Activated T-cell treated with anti-CD3 and anti-CD28 coated beads for 4 hours (primary cell): ENCODE data around the gene ERMARD.
"Not testable (repeated sequence)": the region's sequence is repeated elsewhere in the genome, so short reads cannot be mapped to it uniquely, and the experiment has no call there.

Experiments used
- DNase-seq: peaks from one replicate; pipeline ENCODE4 v3.0.0-alpha.2; 2020

ERMARD gene

GRCh38 chr6:169738204-169738975, 13.0 kb upstream of the ERMARD start:
- no peak for DNase-seq

- no peak for DNase-seq
Observed at GRCh38 chr6:169738976-169739529, 12.4 kb upstream of the ERMARD start.

- DNase-seq, result no peak
Observed at GRCh38 chr6:169741344-169741743, 10.1 kb upstream of the ERMARD start.

GRCh38 chr6:169745405-169745804, 6.0 kb upstream of the ERMARD start:
- DNase-seq, result no peak

- DNase-seq, result no peak
Observed at GRCh38 chr6:169746556-169746955, 4.9 kb upstream of the ERMARD start.

- no peak for DNase-seq
Observed at GRCh38 chr6:169752074-169752623, 727 bp downstream of the ERMARD start.

- no peak for DNase-seq
Observed at GRCh38 chr6:169755162-169755561, 3.7 kb downstream of the ERMARD start.

- DNase-seq, result no peak
Observed at GRCh38 chr6:169763308-169763707, 11.9 kb downstream of the ERMARD start.

GRCh38 chr6:169763881-169764280, 12.5 kb downstream of the ERMARD start:
- DNase-seq, result no peak

GRCh38 chr6:169765789-169766188, 14.4 kb downstream of the ERMARD start:
- DNase-seq, result not testable (repeated sequence)

- DNase-seq, result no peak
Observed at GRCh38 chr6:169766232-169766631, 14.8 kb downstream of the ERMARD start.

- DNase-seq, result no peak
Observed at GRCh38 chr6:169766921-169767736, 15.7 kb downstream of the ERMARD start.

- DNase-seq, result no peak
Observed at GRCh38 chr6:169774347-169774746, 22.9 kb downstream of the ERMARD start.

- DNase-seq, result no peak
Observed at GRCh38 chr6:169775321-169775720, 23.9 kb downstream of the ERMARD start.

GRCh38 chr6:169776379-169776778, 25.0 kb downstream of the ERMARD start:
- DNase-seq, result no peak

- no peak for DNase-seq
Observed at GRCh38 chr6:169777896-169778295, 26.5 kb downstream of the ERMARD start.

GRCh38 chr6:169778646-169779045, 27.2 kb downstream of the ERMARD start:
- no peak for DNase-seq

- DNase-seq, result no peak
Observed at GRCh38 chr6:169779092-169779815, 27.8 kb downstream of the ERMARD start.

- no peak for DNase-seq
Observed at GRCh38 chr6:169779896-169780295, 28.5 kb downstream of the ERMARD start.

GRCh38 chr6:169780571-169781091, 29.2 kb downstream of the ERMARD start:
- DNase-seq, result no peak

- DNase-seq, result no peak
Observed at GRCh38 chr6:169782966-169783365, 31.5 kb downstream of the ERMARD start.

- DNase-seq, result no peak
Observed at GRCh38 chr6:169783401-169783800, 32.0 kb downstream of the ERMARD start.
